HFFc6 (cell line): ENCODE measurements around the gene SNAPC5. TPM values are rescaled to one million over a fixed set of nuclear protein-coding genes. Genes with fewer than 3 reads are reported as not detected.
A peak's percentile ranks its signal among the peaks of the same experiment; 100 is the strongest.
"Not testable (repeated sequence)": the region's sequence is repeated elsewhere in the genome, so short reads cannot be mapped to it uniquely, and the experiment has no call there.

Source experiments
- DNase-seq: peaks from one replicate; pipeline ENCODE4 v3.0.0-alpha.2; 2018
- H3K27ac Mint-ChIP-seq: 2 replicates; pipeline ENCODE4 v1.8.0; 2020; ENCODE audit warnings: mild to moderate bottlenecking, mixed read lengths
- H3K27me3 Mint-ChIP-seq: 2 replicates; pipeline ENCODE4 v1.8.0; 2021; ENCODE audit warnings: mild to moderate bottlenecking, moderate library complexity, mixed read lengths; ENCODE audit not compliant: insufficient read depth
- H3K36me3 Mint-ChIP-seq: 2 replicates; pipeline ENCODE4 v1.8.0; 2021; ENCODE audit warnings: low read depth, mixed read lengths
- H3K4me1 Mint-ChIP-seq: 2 replicates; pipeline ENCODE4 v1.8.0; 2020; ENCODE audit warnings: low read depth, mixed read lengths
- H3K4me3 Mint-ChIP-seq: 2 replicates; pipeline ENCODE4 v1.8.0; 2020; ENCODE audit warnings: mild to moderate bottlenecking, moderate library complexity, mixed read lengths
- H3K9me3 Mint-ChIP-seq: 2 replicates; pipeline ENCODE4 v1.8.0; 2020; ENCODE audit warnings: mild to moderate bottlenecking, mixed read lengths
- total RNA-seq, 6 experiments: library from RNA; stranded (reverse); fragmentation: NEBNext Ultra II Directional; extraction: Animal tissue kit (Norgen Biotek cat#: 25700); gene quantifications; 2 replicates in 1 of 6; 3 replicates in 5 of 6; pipeline ENCODE4 v1.2.3, GENCODE V29; 2021
- TF ChIP-seq, protein P1 (sequence below): fragments of 200-600 bp; sonication (generic); IDR thresholded peaks from 2 replicates; pipeline ENCODE4 v1.5.0; 2021; ENCODE audit warnings: antibody characterized with exemption, mild to moderate bottlenecking

The SNAPC5 gene
- total RNA-seq, 6 experiments from 2014 or later: 17.6 to 27.5 (median 22.5) TPM

DNA sequence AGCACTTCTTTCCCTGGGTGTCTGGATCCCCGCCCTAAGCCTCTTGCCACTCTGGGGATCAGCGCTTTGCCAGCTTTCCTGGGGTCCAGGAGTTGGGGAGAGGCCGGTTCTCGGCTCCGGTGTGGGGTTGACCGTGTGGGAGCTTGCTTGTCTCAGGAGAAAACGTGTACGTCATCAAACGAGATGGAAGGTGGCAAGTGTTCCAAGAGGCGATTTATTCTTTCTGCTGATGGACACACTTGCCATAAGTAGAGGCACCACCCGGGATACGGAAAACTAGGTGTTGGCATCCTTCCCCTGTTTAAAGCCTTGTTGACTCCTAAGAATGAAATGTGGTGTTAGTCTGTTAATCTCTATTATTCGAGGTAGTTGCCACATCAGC lies 7.9 kb upstream of the SNAPC5 start:
- H3K4me3 Mint-ChIP-seq: peak overlapping the region; percentile 96
- H3K4me1 Mint-ChIP-seq: peaks cover 47% of the 10 kb centered on the region
- peaks cover 7% of the 10 kb centered on the region for H3K27me3 Mint-ChIP-seq
- H3K9me3 Mint-ChIP-seq: peaks cover 4% of the 10 kb centered on the region
- peak overlapping the region; percentile 97 for H3K27ac Mint-ChIP-seq
- DNase-seq: peak; percentile 40
- TF ChIP-seq, protein P1, sequence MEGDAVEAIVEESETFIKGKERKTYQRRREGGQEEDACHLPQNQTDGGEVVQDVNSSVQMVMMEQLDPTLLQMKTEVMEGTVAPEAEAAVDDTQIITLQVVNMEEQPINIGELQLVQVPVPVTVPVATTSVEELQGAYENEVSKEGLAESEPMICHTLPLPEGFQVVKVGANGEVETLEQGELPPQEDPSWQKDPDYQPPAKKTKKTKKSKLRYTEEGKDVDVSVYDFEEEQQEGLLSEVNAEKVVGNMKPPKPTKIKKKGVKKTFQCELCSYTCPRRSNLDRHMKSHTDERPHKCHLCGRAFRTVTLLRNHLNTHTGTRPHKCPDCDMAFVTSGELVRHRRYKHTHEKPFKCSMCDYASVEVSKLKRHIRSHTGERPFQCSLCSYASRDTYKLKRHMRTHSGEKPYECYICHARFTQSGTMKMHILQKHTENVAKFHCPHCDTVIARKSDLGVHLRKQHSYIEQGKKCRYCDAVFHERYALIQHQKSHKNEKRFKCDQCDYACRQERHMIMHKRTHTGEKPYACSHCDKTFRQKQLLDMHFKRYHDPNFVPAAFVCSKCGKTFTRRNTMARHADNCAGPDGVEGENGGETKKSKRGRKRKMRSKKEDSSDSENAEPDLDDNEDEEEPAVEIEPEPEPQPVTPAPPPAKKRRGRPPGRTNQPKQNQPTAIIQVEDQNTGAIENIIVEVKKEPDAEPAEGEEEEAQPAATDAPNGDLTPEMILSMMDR: no peak
- H3K36me3 Mint-ChIP-seq: peaks cover 36% of the 10 kb centered on the region

DNA sequence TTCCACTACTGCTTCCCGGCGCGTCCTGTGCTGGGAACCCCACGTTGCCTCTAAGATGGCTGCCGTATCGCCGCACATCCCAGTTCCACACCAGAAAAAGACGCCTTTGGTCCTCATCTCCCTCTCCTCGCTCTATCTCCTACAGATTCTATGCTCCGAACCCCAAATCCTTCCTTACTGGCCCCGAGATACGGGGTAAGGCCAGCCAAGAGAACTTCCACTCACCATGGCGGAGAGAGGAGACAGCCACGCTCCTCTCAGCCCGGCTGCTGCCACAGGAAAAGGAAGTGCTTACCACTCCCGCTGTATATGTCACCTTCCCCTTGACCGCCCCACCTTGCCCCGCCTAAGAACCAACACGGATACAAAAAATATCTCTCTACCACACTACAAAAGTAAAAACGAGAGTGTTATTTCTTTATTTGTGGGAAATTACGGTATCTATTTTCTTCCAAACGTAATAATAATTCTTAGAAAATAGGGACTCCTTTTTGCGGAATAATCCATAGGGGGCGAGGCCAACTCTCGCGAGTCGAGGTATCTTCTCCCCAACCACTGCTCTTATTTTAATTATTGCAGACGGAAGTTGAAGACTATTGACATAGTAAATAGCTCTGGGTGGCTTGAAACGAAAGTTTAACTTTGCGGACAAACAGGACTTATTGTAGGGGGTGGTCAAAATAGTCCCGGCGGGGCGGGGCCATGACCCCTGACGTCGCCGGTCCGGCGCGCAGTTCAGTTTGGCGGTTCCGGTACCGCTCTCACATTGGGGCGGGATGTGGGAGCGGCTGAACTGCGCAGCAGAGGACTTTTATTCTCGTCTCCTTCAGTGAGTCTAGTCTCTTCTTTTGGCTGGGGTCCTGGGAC lies 7.2 kb upstream of the SNAPC5 start, which contains the start of the genes RPL4 and ZWILCH:
RPL4 (minus strand) TSS at position 293 of the 867 bp plus-strand sequence; CDS start at position 228, 65 bp downstream.
ZWILCH (plus strand) TSS at position 764 of the 867 bp plus-strand sequence; CDS start at position 777, 13 bp downstream.
- peaks cover 10% of the 10 kb centered on the region for H3K27me3 Mint-ChIP-seq
- H3K36me3 Mint-ChIP-seq: peaks cover 43% of the 10 kb centered on the region
- H3K27ac Mint-ChIP-seq: peak within 1 kb of the TSS; percentile 97
- TF ChIP-seq, protein P1: peak; percentile 40
- peaks cover 4% of the 10 kb centered on the region for H3K9me3 Mint-ChIP-seq
- H3K4me3 Mint-ChIP-seq: peak within 1 kb of the TSS; percentile 96
- peak; percentile 91 for DNase-seq
- peaks cover 53% of the 10 kb centered on the region for H3K4me1 Mint-ChIP-seq

DNA sequence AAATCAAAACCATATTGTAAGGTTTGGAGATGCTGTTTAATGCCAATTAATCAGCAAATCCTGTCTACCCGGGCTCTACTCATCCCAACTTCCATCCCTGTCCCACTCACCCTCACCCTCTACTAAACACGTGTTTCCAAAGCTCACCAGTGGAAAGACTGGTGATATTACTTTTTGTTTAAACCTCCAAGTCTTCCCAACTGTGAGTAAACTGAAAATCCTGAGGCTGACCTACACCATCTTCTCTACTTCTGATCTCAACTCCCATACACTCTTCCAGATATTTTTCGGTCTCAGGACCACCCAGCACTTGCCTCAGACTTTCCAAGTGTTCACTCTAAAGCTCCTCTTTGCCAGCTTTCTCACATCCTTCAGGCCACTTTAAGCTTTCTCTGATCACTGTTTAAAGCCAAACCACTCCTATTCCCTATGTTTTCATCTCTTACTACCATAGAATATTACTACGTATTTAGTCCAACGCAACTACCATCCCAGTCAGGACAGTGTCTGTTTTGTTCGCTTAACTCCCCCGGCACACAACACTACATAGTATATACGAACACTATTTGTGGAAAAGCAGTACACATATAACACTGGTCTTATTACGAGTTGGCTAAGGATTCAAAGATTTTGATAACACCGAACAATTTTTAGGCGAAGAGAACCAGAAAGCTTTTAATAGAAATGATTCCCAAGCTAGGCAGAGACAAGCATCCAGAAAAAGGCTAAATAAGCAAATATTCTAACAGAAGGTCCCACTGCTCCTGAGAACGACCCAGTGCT lies 6.4 kb upstream of the SNAPC5 start:
- peaks cover 4% of the 10 kb centered on the region for H3K9me3 Mint-ChIP-seq
- peaks cover 61% of the 10 kb centered on the region for H3K4me1 Mint-ChIP-seq
- H3K4me3 Mint-ChIP-seq: peak overlapping the region; percentile 96
- no peak for DNase-seq
- TF ChIP-seq, protein P1: no peak
- H3K36me3 Mint-ChIP-seq: peaks cover 49% of the 10 kb centered on the region
- H3K27me3 Mint-ChIP-seq: peaks cover 10% of the 10 kb centered on the region
- peak overlapping the region; percentile 97 for H3K27ac Mint-ChIP-seq

DNA sequence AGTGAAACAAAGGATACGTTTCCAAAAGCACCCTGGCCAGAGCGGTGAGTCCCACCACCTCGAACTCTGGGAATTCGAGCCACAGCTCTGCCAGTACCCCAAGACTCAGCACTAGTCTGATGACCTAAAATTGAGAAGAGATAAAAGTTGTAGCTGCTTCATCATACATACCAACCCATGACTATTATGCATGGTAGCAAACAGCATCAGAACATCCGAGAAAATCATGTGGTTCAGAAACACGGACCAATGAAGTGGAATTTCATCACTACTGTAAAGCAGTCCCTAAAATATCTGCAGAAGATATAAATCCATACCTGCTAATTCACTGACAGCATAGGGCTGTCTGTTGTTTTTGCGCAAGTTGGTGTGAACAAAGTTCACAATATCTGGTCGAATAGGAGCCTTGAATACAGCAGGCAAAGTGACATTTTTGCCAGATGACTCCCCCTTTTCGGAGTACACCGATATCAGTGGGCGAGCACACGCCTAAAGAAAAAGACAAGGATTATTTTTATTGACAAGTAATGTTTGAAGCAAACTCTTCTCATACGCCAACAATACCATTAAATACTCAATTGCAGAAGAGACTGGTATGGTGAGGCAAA lies 5.6 kb upstream of the SNAPC5 start:
- Mint-ChIP-seq H3K27ac (peak overlapping the region; percentile 97), H3K36me3 (peaks cover 57% of the 10 kb centered on the region), H3K4me3 (peak overlapping the region; percentile 96), H3K27me3 (peaks cover 14% of the 10 kb centered on the region), H3K4me1 (peaks cover 66% of the 10 kb centered on the region)
- H3K9me3 Mint-ChIP-seq: not testable (repeated sequence)
- DNase-seq: peak; percentile 50

DNA sequence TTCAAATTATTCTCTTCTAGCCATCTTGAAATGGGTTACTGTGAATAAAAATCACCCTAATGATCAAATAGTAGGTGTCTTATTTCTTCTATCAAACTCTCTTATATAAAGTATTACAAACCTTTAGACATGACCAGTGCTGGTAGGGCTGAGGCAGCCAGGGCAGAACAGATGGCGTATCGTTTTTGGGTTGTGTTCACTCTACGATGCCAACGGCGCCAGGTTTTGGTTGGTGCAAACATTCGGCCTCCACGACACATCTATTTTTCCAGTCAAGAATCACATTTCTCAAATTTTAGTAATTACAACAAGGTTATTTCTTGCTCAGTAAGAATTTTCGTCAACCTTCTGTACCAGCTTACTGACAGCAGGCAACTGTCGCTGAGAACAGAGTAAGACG lies 4.9 kb upstream of the SNAPC5 start:
- TF ChIP-seq, protein P1: no peak
- H3K27ac Mint-ChIP-seq: peak overlapping the region; percentile 97
- peak overlapping the region; percentile 96 for H3K4me3 Mint-ChIP-seq
- H3K9me3 Mint-ChIP-seq: peaks cover 4% of the 10 kb centered on the region
- peaks cover 64% of the 10 kb centered on the region for H3K4me1 Mint-ChIP-seq
- H3K36me3 Mint-ChIP-seq: peaks cover 62% of the 10 kb centered on the region
- no peak for DNase-seq
- H3K27me3 Mint-ChIP-seq: peaks cover 20% of the 10 kb centered on the region

DNA sequence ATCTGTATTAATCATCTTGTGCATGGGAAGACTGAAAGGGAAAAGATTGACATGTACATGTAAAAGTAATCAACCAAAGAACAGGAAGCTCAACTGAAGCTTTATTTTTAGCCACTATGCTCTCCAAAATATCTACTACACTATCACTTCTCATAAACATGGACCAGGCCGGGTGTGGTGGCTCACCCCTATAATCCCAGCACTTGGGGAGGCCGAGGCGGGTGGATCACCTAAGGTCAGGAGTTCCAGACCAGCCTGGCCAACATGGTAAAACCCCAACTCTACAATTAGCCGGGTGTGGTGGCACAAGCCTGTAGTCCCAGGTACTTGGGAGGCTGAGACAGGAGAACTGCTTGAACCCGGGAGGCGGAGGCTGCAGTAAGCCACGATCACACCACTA lies 2.8 kb upstream of the SNAPC5 start:
- Mint-ChIP-seq H3K36me3 (peaks cover 68% of the 10 kb centered on the region), H3K4me1 (peaks cover 57% of the 10 kb centered on the region), H3K4me3 (peak overlapping the region; percentile 17), H3K27me3 (peaks cover 27% of the 10 kb centered on the region), H3K27ac (peak overlapping the region; percentile 42)
- H3K9me3 Mint-ChIP-seq, DNase-seq: not testable (repeated sequence)
